Adipocyte (in vitro differentiated cells): Measurements from ENCODE around the gene UBE2E1.

Source experiments
- DNase-seq: peaks from one replicate; pipeline ENCODE4 v3.0.0-alpha.2; 2015; ENCODE audit warnings: low read depth
- H3K27me3 ChIP-seq: replicated peaks from 2 replicates; pipeline ENCODE4 v1.7.0; 2013; ENCODE audit warnings: mild to moderate bottlenecking, low read length, moderate library complexity; ENCODE audit not compliant: control insufficient read depth, insufficient read depth
- H3K36me3 ChIP-seq: 2 replicates; pipeline ENCODE4 v1.7.0; 2013; ENCODE audit warnings: low read length, mild to moderate bottlenecking, moderate library complexity; ENCODE audit not compliant: control insufficient read depth, insufficient read depth, severe bottlenecking
- H3K4me1 ChIP-seq: 2 replicates; pipeline ENCODE4 v1.7.0; 2013; ENCODE audit warnings: mild to moderate bottlenecking, low read length, moderate library complexity; ENCODE audit not compliant: control insufficient read depth, insufficient read depth
- H3K4me3 ChIP-seq: 2 replicates; pipeline ENCODE4 v1.7.0; 2013; ENCODE audit warnings: mild to moderate bottlenecking, low read length, moderate library complexity
- H3K9ac ChIP-seq: 2 replicates; pipeline ENCODE4 v1.7.0; 2013; ENCODE audit warnings: mild to moderate bottlenecking, low read length, moderate library complexity
- H3K9me3 ChIP-seq: 2 replicates; pipeline ENCODE4 v1.7.0; 2013; ENCODE audit warnings: mild to moderate bottlenecking, low read length, moderate library complexity; ENCODE audit not compliant: control insufficient read depth

UBE2E1 gene

DNA sequence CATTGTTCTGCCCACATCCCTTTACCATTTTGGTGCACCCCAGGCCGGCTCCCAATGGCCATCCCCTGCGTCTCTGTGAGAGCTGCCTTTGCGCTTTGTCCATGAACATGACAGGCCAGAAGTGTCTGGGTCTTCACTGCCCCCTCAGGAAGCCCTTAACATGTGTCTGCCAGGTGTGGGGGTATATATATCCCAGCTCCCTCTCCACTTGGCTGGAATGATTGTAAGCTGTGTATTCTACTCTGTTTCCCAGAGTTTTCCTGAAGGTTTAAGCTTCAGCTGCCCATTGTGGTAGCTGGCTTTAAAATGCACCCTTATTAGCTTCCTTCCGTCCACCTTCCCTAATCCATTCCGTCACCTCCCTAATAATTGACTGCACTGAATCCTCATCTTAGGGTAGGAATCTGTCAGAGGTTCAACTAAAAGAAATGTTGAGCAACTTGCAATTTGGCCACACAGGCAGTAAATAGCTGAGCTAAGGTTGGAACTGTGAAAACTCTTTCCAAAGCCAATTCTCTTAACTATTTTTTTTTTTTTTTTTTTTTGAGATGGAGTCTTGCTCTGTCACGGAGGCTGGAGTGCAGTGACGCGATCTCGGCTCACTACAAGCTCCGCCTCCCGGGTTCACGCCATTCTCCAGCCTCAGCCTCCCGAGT is 30.4 kb upstream of the UBE2E1 start:
- Histone ChIP-seq H3K27me3 (peaks cover 5% of the 10 kb centered on the region), H3K9ac (no peak overlapping the region), H3K36me3 (no peaks in the 10 kb centered on the region), H3K4me1 (peaks cover 33% of the 10 kb centered on the region), H3K9me3 (no peaks in the 10 kb centered on the region), H3K4me3 (no peak overlapping the region)
- DNase-seq, result no peak

DNA sequence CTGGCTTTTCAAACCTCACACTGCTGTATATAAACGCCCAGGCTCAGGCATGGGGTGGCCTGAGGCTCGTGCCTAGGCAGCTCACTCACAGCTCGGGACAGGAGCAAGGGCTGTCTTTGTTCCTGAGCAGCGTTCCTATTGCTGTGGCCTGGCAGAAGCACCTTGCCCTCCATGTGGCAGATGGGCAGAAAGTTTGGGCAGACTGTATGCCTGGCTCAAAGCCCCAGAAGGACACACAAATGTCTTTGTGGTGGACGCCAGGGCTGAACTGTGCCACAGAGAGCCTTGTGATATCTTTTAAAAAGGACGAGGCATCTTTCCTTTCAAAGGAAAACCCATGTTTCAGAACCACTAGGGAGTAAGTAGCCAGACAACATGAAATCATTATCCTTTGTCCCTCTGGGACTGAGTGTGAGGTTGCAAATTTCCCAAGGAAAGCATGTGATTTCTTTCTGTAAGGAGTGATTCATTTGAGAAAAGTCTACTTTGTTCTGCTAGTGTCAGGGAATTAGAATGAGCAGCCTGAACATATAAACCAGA is 29.3 kb upstream of the UBE2E1 start:
- peak overlapping the region; percentile 44 for H3K4me3 ChIP-seq
- H3K36me3 ChIP-seq, result no peaks in the 10 kb centered on the region
- peaks cover 33% of the 10 kb centered on the region for H3K4me1 ChIP-seq
- no peaks in the 10 kb centered on the region for H3K9me3 ChIP-seq
- H3K27me3 ChIP-seq, result peaks cover 9% of the 10 kb centered on the region
- peak overlapping the region; percentile 66 for H3K9ac ChIP-seq
- DNase-seq, result peak; percentile 91

DNA sequence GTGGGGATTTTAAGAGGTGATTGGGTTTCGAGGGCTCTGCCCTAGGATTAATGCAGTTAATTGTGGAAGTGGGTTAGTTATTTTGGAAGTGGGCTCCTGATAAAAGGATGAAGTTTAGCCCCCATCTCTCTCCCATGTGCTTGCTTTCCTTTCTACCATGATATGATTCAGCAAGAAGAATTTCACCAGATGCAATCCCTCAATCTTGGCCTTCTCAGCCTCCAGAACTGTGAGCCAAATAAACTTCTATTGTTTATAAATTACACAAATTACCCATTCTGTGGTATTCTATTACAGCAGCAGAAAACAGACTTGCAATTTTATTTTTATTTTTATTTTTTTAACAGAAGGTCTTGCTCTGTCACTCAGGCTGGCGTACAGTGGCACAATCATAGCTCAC is 27.3 kb upstream of the UBE2E1 start:
- Histone ChIP-seq H3K27me3 (peaks cover 9% of the 10 kb centered on the region), H3K9ac (no peak overlapping the region), H3K36me3 (no peaks in the 10 kb centered on the region), H3K4me3 (no peak overlapping the region), H3K9me3 (peaks cover 6% of the 10 kb centered on the region), H3K4me1 (peaks cover 33% of the 10 kb centered on the region)
- DNase-seq, result peak; percentile 79

DNA sequence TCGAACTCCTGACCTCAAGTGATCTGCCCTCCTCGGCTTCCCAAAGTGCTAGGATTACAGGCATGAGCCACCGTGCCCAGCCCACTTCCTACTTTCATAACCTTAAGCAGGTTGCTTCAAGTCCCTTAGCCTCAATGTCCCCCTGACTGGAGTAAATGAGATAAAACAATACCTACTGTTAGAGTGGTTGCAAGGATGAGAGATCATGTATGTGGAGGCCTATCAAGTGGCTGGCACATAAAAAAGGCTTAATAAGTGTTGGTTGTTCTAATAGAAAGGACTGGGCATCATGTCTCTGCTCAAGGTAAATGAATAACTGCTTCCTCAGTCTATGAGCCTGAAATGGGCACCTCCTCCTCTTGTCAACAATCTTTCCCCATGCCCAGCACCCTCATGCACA is 25.9 kb upstream of the UBE2E1 start:
- Histone ChIP-seq H3K4me3 (no peak overlapping the region), H3K36me3 (no peaks in the 10 kb centered on the region), H3K4me1 (peaks cover 33% of the 10 kb centered on the region), H3K27me3 (peaks cover 5% of the 10 kb centered on the region), H3K9me3 (peaks cover 6% of the 10 kb centered on the region), H3K9ac (no peak overlapping the region)
- no peak for DNase-seq

DNA sequence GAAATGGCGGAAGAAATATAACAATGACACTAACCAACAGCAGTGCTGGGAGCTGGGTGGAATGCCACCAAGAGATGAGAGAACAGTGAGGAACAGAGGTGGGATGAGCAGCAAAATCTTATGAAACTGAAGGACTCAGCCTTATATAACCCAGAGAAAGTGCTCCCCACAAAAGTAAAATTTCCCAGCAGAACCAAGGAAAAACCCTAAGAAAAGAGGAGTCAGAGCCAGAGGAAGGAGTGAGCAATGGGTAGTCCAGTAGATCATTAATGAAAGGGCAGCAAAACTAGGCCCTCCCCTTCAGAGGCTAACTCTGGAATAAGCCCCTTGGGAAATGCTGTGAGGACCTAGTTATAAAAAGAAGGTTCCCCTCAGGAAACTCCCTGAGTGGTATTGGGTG is 24.7 kb upstream of the UBE2E1 start:
- Histone ChIP-seq H3K9ac (no peak overlapping the region), H3K4me3 (no peak overlapping the region), H3K36me3 (no peaks in the 10 kb centered on the region), H3K4me1 (peaks cover 26% of the 10 kb centered on the region), H3K27me3 (peaks cover 5% of the 10 kb centered on the region), H3K9me3 (peaks cover 6% of the 10 kb centered on the region)
- no peak for DNase-seq

DNA sequence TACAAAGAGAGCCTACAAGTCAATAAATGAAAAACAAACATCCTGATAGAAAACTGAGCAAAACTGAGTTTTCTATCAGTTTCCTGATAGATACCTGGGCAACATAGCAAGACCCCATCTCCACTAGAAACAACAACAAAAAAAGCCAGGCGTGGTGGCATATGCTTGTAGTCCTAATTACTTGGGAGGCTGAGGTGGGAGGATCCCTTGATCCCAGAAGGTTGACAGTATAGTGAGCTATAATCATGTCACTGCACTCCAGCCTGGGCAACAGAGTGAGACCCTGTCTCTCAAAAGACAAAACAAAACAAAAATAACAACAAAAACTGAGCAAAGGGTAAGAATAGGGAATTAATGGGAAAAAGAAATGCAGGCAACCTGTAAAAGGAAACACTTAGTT is 23.9 kb upstream of the UBE2E1 start:
- H3K4me1 ChIP-seq, result peaks cover 20% of the 10 kb centered on the region
- DNase-seq, result no peak
- peaks cover 5% of the 10 kb centered on the region for H3K27me3 ChIP-seq
- H3K9ac ChIP-seq, result no peak overlapping the region
- H3K4me3 ChIP-seq, result no peak overlapping the region
- peaks cover 6% of the 10 kb centered on the region for H3K9me3 ChIP-seq
- H3K36me3 ChIP-seq, result no peaks in the 10 kb centered on the region

DNA sequence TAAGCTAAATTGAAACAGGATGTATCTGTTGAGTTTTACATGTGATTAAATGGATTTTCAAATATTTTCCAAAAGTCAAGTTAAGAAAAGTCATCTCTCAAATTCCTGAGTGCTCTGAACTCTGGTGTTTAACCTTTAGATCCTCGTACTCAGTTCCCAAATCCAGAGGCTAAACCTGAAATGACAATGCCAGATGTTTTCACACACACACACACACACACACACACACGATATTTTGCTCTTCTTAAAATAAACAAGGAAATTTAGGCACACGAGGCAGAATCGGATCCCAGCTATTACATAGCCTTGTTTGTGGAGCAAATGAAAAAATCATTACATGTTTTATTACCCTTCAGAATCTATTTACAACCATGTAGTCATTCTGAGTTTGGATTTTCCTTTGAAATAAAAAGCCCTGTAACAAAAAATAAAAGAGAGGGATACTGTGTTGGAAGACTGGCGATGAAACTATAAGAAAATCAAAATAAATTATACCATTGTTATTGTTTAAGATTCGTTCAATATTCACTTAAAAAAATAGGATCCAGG is 20.6 kb upstream of the UBE2E1 start:
- no peak overlapping the region for H3K4me3 ChIP-seq
- no peak overlapping the region for H3K9ac ChIP-seq
- no peaks in the 10 kb centered on the region for H3K36me3 ChIP-seq
- DNase-seq, result peak; percentile 32
- peaks cover 6% of the 10 kb centered on the region for H3K9me3 ChIP-seq
- no peaks in the 10 kb centered on the region for H3K4me1 ChIP-seq
- H3K27me3 ChIP-seq, result peaks cover 5% of the 10 kb centered on the region

DNA sequence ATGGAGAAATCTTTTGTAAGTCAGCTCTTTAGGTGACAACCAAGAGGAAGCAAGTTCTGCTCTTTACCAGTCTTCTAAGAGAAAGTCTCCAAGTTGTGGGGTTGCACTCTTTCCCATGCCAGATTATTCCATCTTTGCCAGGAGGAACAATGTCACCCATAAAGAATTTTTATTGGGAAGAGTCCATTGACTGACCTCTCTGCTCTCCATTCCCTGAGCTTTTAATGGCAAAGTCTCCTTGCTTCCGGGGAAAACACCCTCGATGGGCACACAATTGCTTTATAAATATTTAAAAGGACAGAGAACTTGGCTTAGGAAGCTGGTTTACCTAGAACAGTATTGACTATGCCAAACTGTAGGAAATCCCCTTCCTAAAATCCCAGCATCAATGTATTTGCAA is 19.9 kb upstream of the UBE2E1 start:
- H3K27me3 ChIP-seq, result peaks cover 3% of the 10 kb centered on the region
- no peaks in the 10 kb centered on the region for H3K4me1 ChIP-seq
- H3K36me3 ChIP-seq, result no peaks in the 10 kb centered on the region
- no peak overlapping the region for H3K9ac ChIP-seq
- peaks cover 6% of the 10 kb centered on the region for H3K9me3 ChIP-seq
- no peak for DNase-seq
- H3K4me3 ChIP-seq, result no peak overlapping the region

DNA sequence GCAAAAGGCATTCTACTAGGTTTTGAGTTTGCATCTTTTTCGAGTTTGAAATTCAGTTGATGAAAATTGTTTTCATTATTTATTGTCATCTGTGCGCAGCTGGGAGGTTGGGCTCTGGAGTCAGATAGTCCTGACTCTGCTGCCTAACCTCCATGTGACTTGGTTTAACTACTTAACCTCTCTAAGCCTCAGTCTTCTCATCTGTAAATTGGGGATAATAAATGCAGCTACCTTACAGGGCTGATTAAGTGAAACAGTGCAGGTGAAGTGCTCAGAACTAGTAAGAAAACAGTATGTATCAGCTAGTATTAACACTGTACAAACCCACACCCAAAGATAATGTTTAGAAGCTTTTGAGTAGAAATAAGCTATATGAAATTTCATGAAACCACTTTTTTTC is 14.1 kb upstream of the UBE2E1 start:
- Histone ChIP-seq H3K9ac (no peak overlapping the region), H3K36me3 (no peaks in the 10 kb centered on the region), H3K27me3 (no peaks in the 10 kb centered on the region), H3K4me3 (no peak overlapping the region), H3K4me1 (no peaks in the 10 kb centered on the region), H3K9me3 (no peaks in the 10 kb centered on the region)
- DNase-seq, result no peak

DNA sequence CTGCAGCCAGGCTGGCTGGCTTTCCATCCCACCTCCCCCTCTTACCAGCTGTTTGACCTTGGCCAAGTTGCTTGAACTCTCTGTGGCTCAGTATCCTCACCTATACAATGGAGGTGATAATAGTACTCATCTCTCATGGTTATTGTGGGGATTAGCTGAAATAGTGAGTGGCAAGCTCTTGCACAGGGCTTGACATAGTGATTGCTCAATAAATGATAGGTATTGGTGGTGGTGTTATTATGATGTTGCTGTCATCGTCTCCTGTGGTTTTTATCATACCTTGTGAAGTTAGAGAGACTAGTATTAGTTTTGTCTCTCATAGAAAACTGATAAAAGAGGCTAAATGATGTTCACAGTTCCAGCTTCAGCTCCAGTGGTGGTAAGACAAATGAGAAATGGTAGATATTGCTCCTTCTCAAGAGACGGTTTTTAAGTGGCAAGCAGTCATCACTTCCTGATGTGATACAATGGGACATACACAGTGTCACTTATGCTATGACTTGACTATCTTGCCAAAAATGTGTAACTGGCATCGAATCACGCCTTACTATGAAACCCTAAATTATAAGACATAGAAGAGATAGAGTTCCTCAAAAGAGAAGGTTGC is 12.1 kb upstream of the UBE2E1 start:
- H3K27me3 ChIP-seq, result no peaks in the 10 kb centered on the region
- no peaks in the 10 kb centered on the region for H3K4me1 ChIP-seq
- H3K4me3 ChIP-seq, result no peak overlapping the region
- no peaks in the 10 kb centered on the region for H3K9me3 ChIP-seq
- no peak for DNase-seq
- no peak overlapping the region for H3K9ac ChIP-seq
- no peaks in the 10 kb centered on the region for H3K36me3 ChIP-seq

DNA sequence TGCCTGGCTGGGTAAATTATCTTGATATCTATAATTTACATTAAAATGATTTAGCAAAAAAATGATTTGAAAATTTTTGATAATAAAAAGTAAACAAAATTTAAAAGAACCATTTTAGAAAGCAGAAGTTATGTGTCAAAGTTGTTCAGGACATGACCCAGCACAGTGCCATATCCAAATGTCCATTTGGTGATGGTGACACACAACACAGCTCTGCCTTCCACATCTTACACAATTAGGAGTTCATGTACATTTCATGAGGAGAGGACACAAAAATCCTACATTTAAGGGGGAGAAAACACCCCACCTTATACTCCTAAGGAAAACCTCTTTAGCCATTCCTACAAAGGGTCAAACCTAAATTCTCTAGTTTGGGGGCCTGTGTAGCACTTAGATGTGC is 10.7 kb upstream of the UBE2E1 start:
- no peaks in the 10 kb centered on the region for H3K36me3 ChIP-seq
- no peaks in the 10 kb centered on the region for H3K27me3 ChIP-seq
- no peak overlapping the region for H3K9ac ChIP-seq
- H3K9me3 ChIP-seq, result no peaks in the 10 kb centered on the region
- no peaks in the 10 kb centered on the region for H3K4me1 ChIP-seq
- H3K4me3 ChIP-seq, result no peak overlapping the region
- DNase-seq, result no peak
